Endodermal cell (in vitro differentiated cells): ENCODE data around the gene SLX4IP. TPM values are rescaled to one million over a fixed set of nuclear protein-coding genes. Genes with fewer than 3 reads are reported as not detected.

ENCODE experiments used
- DNase-seq: peaks from one replicate; pipeline ENCODE4 v3.0.0-alpha.2; 2017
- H3K27ac ChIP-seq: 2 replicates; pipeline ENCODE4 v1.5.1; 2013; ENCODE audit warnings: mild to moderate bottlenecking, low read depth, low read length, moderate library complexity
- H3K27me3 ChIP-seq: 2 replicates; pipeline ENCODE4 v1.6.1; 2013; ENCODE audit warnings: mild to moderate bottlenecking, low read length, moderate library complexity; ENCODE audit not compliant: insufficient read depth, control insufficient read depth, poor library complexity, severe bottlenecking
- H3K36me3 ChIP-seq: 2 replicates; pipeline ENCODE4 v1.7.0; 2013; ENCODE audit warnings: mild to moderate bottlenecking, low read length, moderate library complexity; ENCODE audit not compliant: control insufficient read depth, insufficient read depth
- H3K4me1 ChIP-seq: one replicate; pipeline ENCODE4 v1.7.0; 2013; ENCODE audit warnings: low read length; ENCODE audit not compliant: control insufficient read depth, insufficient read depth
- H3K4me3 ChIP-seq: 2 replicates; pipeline ENCODE4 v1.5.1; 2013; ENCODE audit warnings: mild to moderate bottlenecking, low read length, moderate library complexity
- H3K9ac ChIP-seq: 2 replicates; pipeline ENCODE4 v1.6.1; 2013; ENCODE audit warnings: mild to moderate bottlenecking, low read length, moderate library complexity; ENCODE audit not compliant: poor library complexity, severe bottlenecking; ENCODE audit errors: extremely low read depth
- H3K9me3 ChIP-seq: 2 replicates; pipeline ENCODE4 v1.6.1; 2013; ENCODE audit warnings: mild to moderate bottlenecking, low read length, moderate library complexity; ENCODE audit not compliant: control insufficient read depth
- H3K27ac Mint-ChIP-seq: 2 replicates; pipeline ENCODE4 v1.8.0; 2020; ENCODE audit warnings: mixed read lengths
- H3K27me3 Mint-ChIP-seq: 2 replicates; pipeline ENCODE4 v1.8.0; 2021; ENCODE audit warnings: mild to moderate bottlenecking, mixed read lengths; ENCODE audit not compliant: insufficient read depth
- H3K36me3 Mint-ChIP-seq: 2 replicates; pipeline ENCODE4 v1.8.0; 2020; ENCODE audit warnings: low read depth, mixed read lengths
- H3K4me1 Mint-ChIP-seq: 2 replicates; pipeline ENCODE4 v1.8.0; 2020; ENCODE audit warnings: mixed read lengths
- H3K4me3 Mint-ChIP-seq: 2 replicates; pipeline ENCODE4 v1.8.0; 2020; ENCODE audit warnings: mild to moderate bottlenecking, moderate library complexity, mixed read lengths
- H3K9me3 Mint-ChIP-seq: 2 replicates; pipeline ENCODE4 v1.8.0; 2020; ENCODE audit warnings: mild to moderate bottlenecking, mixed read lengths
- CTCF ChIP-seq: fragments of 200-600 bp; sonication (generic); conservative IDR thresholded peaks from 2 replicates; pipeline ENCODE4 v1.5.0; 2021; ENCODE audit warnings: antibody characterized with exemption, mild to moderate bottlenecking
- WGBS, 2 experiments: methylation state at CpG; one replicate each; pipeline versions ENCODE4 v1.1.5 to v1.1.7; 2013; ENCODE audit warnings: missing lambda C conversion rate in 2 of 2, mixed read lengths in 1 of 2; ENCODE audit not compliant: insufficient coverage in 1 of 2, insufficient read length in 1 of 2; 5-methylcytosine and 5-hydroxymethylcytosine counted together
- total RNA-seq, 2 donors: library from RNA; stranded (reverse); fragmentation: NEBNext Ultra II Directional in 1 of 2; extraction: Animal tissue kit (Norgen Biotek cat#: 25700) in 1 of 2; gene quantifications; 2 replicates in 1 of 2; 3 replicates in 1 of 2; pipeline ENCODE4 v1.2.1, GENCODE V29; 2021

Gene SLX4IP
- total RNA-seq, 2 donors from 2014 or later, result 9.2 to 9.5 TPM

DNA sequence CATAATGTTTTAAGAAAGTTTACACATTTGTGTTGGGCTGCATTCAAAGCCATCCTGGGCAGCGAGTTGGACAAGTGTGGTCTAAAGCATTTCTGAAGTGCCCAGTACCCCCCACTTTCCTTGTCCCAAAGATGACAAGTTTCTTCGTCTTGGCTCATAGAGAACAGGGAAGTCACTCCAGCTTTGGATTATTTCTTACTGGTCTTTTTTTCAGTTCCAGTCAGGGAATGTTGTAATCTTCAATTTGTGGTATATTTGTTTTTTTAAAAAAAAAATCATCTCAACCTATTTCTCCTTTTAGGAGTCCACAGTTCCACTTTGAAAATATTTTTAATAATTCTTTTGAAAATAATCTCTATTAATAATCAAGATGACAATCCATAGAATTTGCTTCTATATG is 34.0 kb downstream of the SLX4IP start:
- peaks cover 62% of the 10 kb centered on the region for H3K4me1 Mint-ChIP-seq
- H3K9ac ChIP-seq, result no peak overlapping the region
- no peak for TF ChIP-seq CTCF
- H3K9me3 Mint-ChIP-seq, result peaks cover 2% of the 10 kb centered on the region
- H3K27ac ChIP-seq, result no peak overlapping the region
- H3K4me3 ChIP-seq, result no peak overlapping the region
- no peaks in the 10 kb centered on the region for H3K27me3 Mint-ChIP-seq
- H3K9me3 ChIP-seq, result no peaks in the 10 kb centered on the region
- 79% methylated on average over 2 of the region's 2 CpGs; no CpG with 5 or more reads in 1 of the 2 experiments for WGBS, 2 experiments
- peaks cover 32% of the 10 kb centered on the region for H3K4me1 ChIP-seq
- no peaks in the 10 kb centered on the region for H3K36me3 ChIP-seq
- no peaks in the 10 kb centered on the region for H3K27me3 ChIP-seq
- no peak overlapping the region for H3K4me3 Mint-ChIP-seq
- no peaks in the 10 kb centered on the region for H3K36me3 Mint-ChIP-seq
- DNase-seq, result no peak
- no peak overlapping the region for H3K27ac Mint-ChIP-seq

- no peak overlapping the region for H3K27ac ChIP-seq
- no peaks in the 10 kb centered on the region for H3K36me3 ChIP-seq
- H3K4me3 Mint-ChIP-seq, result no peak overlapping the region
- no peaks in the 10 kb centered on the region for H3K27me3 ChIP-seq
- no peaks in the 10 kb centered on the region for H3K9me3 ChIP-seq
- H3K9me3 Mint-ChIP-seq, result peaks cover 1% of the 10 kb centered on the region
- H3K36me3 Mint-ChIP-seq, result no peaks in the 10 kb centered on the region
- H3K9ac ChIP-seq, result no peak overlapping the region
- peak; percentile 61 for DNase-seq
- WGBS, 2 experiments, result 40 to 46% methylated on average over 4 to 7 of the region's 7 CpGs
- no peak overlapping the region for H3K27ac Mint-ChIP-seq
- no peak overlapping the region for H3K4me3 ChIP-seq
- H3K4me1 ChIP-seq, result peaks cover 32% of the 10 kb centered on the region
- H3K27me3 Mint-ChIP-seq, result no peaks in the 10 kb centered on the region
- H3K4me1 Mint-ChIP-seq, result peaks cover 66% of the 10 kb centered on the region
- peak; percentile 84 for TF ChIP-seq CTCF
Observed at GRCh38 chr20:10469599-10469998, 34.5 kb downstream of the SLX4IP start.

DNA sequence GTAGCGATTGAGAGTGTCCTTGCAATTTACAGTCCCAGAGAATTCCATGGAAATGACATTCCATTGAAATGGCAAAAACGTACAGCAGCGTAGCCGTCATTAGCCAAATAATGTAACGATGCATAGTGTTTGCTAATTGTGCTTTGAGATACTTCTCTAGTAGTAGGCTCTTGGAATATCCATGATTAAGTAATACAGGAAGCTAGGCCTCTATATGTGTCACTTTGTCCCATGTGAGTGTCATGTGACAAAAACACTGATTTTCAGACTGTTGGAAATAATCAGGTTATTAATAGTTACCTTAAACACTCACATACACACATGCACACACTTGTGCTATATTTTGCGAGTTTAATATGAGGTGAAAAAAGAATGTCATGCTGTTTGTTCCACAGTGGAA is 35.2 kb downstream of the SLX4IP start:
- peaks cover 32% of the 10 kb centered on the region for H3K4me1 ChIP-seq

More for the DNA sequence above, 35.2 kb downstream of the SLX4IP start:
- H3K27ac ChIP-seq, result no peak overlapping the region
- no peak overlapping the region for H3K4me3 ChIP-seq
- H3K27me3 ChIP-seq, result no peaks in the 10 kb centered on the region
- Mint-ChIP-seq H3K27ac (no peak overlapping the region), H3K4me1 (peaks cover 73% of the 10 kb centered on the region), H3K4me3 (no peak overlapping the region), H3K27me3 (no peaks in the 10 kb centered on the region), H3K36me3 (no peaks in the 10 kb centered on the region), H3K9me3 (no peaks in the 10 kb centered on the region)
- no peak for DNase-seq
- H3K36me3 ChIP-seq, result no peaks in the 10 kb centered on the region
- TF ChIP-seq CTCF, result no peak
- H3K9me3 ChIP-seq, result no peaks in the 10 kb centered on the region
- H3K9ac ChIP-seq, result no peak overlapping the region
- WGBS, 2 experiments, result 94 to 96% methylated on average over 5 to 6 of the region's 6 CpGs
